Thoracic aorta (tissue), 2 donors: ENCODE measurements around the gene DSTYK. TPM values are rescaled to one million over a fixed set of nuclear protein-coding genes. Genes with fewer than 3 reads are reported as not detected.
A peak's percentile ranks its signal among the peaks of the same experiment; 100 is the strongest.

Source experiments
- ATAC-seq: fragments of 150-250 bp; one replicate; pipeline ENCODE4 v1.8.0; 2017; ENCODE audit warnings: low read depth; ENCODE audit not compliant: insufficient number of reproducible peaks, low FRiP score
- DNase-seq: peaks from one replicate; pipeline ENCODE4 v3.0.0-alpha.2; 2020; ENCODE audit warnings: low spot score
- H3K27ac ChIP-seq, 2 donors: fragments of 200-600 bp; sonication (generic); 1 replicate in 1 of 2; 2 replicates in 1 of 2; pipeline ENCODE4 v1.5.1; 2016; ENCODE audit warnings: mild to moderate bottlenecking in 2 of 2, moderate library complexity in 2 of 2
- H3K27me3 ChIP-seq: fragments of 200-600 bp; sonication (generic); replicated peaks from 2 replicates; pipeline ENCODE4 v1.6.0; 2016; ENCODE audit warnings: mild to moderate bottlenecking; ENCODE audit not compliant: insufficient read depth
- H3K36me3 ChIP-seq: fragments of 200-600 bp; sonication (generic); one replicate; pipeline ENCODE4 v1.5.1; 2016
- H3K4me1 ChIP-seq, 2 donors: fragments of 200-600 bp; sonication (generic); 1 replicate in 1 of 2; 2 replicates in 1 of 2; pipeline versions ENCODE4 v1.5.1 to v1.6.0; 2016; ENCODE audit warnings: low read depth in 2 of 2, mild to moderate bottlenecking in 1 of 2; ENCODE audit not compliant: control insufficient read depth in 1 of 2
- H3K4me3 ChIP-seq: fragments of 200-600 bp; sonication (generic); 2 replicates; pipeline ENCODE4 v1.5.1; 2016; ENCODE audit warnings: mild to moderate bottlenecking
- H3K9me3 ChIP-seq: fragments of 200-600 bp; sonication (generic); 2 replicates; pipeline ENCODE4 v1.5.1; 2016
- CTCF ChIP-seq: fragments of 200-600 bp; sonication (generic); IDR thresholded peaks from one replicate; pipeline ENCODE4 v1.5.1; 2019; ENCODE audit warnings: antibody characterized with exemption
- total RNA-seq, 2 donors: library from RNA; depleted of rRNA; stranded (reverse); fragments of >200 nt; gene quantifications; one replicate each; pipeline versions ENCODE4 v1.1.0 to v1.2.3, GENCODE V29; 2016

DSTYK gene
- total RNA-seq, 2 donors from 2014 or later: 12.9 to 14.4 TPM

GRCh38 chr1:205229916-205230700 is 18.6 kb upstream of the DSTYK start:
- no peak for ATAC-seq
- no peaks in the 10 kb centered on the region for H3K9me3 ChIP-seq
- H3K4me3 ChIP-seq: peak overlapping the region; percentile 83
- H3K4me1 ChIP-seq: peaks cover 11 to 22% of the 10 kb centered on the region in 2 donors
- DNase-seq: no peak
- no peak for TF ChIP-seq CTCF
- no peak overlapping the region for H3K27ac ChIP-seq
- no peaks in the 10 kb centered on the region for H3K27me3 ChIP-seq
- H3K36me3 ChIP-seq: no peaks in the 10 kb centered on the region

DNA sequence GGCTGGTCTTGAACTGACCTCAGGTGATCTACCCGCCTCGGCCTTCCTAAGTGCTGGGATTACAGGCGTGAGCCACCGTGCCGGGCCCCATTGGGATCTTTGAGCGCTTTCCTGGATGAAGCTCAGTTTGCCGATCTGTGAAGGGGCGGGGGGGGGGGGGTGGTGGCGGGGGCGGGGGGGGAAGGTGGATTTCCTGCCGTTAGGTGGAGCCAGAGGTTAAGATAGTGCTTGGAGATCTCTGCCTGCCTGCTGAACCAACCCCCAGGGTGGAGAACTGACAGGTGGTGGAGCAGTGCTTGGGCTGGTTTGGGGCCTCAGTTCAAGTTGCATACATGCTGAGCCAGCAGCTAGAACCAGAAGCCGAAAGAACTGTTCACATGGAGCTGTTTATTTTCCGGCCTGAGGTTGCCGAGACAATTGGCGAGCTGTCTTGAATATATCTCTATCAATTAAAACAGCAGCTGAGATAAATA is 17.9 kb upstream of the DSTYK start:
- Histone ChIP-seq H3K4me1 (peaks cover 11 to 16% of the 10 kb centered on the region in 2 donors), H3K27me3 (no peaks in the 10 kb centered on the region), H3K9me3 (no peaks in the 10 kb centered on the region), H3K4me3 (peak overlapping the region; percentile 83), H3K27ac (no peak overlapping the region), H3K36me3 (no peaks in the 10 kb centered on the region)
- ATAC-seq (no peak), DNase-seq (no peak)
- no peak for TF ChIP-seq CTCF

DNA sequence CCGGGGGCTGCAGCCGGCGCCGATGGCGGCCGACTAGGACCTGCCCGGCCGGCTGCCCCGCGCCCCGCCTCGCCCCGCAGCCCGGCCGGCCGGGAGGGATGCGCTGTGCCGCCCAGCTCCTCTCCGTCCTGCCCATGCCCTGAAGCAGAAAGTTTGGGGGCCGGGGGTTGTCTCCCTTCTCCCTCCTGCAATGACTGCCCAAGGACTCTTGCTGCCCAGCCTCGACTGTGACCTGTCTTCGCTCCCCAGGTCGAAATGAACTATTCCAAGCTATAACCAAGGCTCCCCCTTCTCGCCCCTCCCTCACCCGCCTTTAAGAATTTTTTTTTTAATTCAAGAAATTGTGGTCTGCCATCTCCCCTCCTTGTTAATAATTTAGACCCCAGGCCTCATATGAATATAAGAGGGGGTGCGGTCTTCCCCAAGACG is 16.6 kb upstream of the DSTYK start:
- no peaks in the 10 kb centered on the region for H3K36me3 ChIP-seq

DNA sequence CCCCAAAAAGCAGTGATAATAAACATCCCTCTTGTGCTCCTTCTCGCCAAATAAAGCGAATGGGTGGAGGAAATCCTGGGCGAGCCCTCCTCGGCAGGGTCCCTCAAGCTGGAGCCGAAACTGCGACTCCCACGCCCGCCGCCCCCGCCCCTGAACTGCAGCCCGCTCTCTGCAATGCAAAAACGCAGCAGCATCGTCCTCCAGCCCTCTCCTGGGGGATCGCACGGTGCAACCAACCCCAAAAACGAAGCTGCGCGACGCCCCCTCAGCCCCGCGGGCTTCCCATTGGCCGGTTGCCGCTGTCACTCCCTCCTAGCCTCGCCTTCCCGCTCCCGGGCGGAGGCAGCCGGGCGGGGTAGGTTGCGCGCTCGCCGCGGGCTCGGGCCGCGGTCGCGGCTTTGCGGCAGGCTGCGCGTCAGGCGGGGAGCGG is 16.1 kb upstream of the DSTYK start, which contains the start of gene TMCC2:
Gene TMCC2, plus strand, starts transcription at position 363 of the 430 bp plus-strand sequence. CDS start 619 bp downstream, outside the sequence.
- peak; percentile 72 for ATAC-seq
- Histone ChIP-seq H3K4me1 (peaks cover 11 to 16% of the 10 kb centered on the region in 2 donors), H3K27ac (no peak within 1 kb of the TSS), H3K4me3 (peak within 1 kb of the TSS; percentile 85), H3K9me3 (no peaks in the 10 kb centered on the region), H3K27me3 (no peaks in the 10 kb centered on the region), H3K36me3 (no peaks in the 10 kb centered on the region)
- DNase-seq: peak; percentile 52
- TF ChIP-seq CTCF: no peak

More for the DNA sequence above, 16.6 kb upstream of the DSTYK start:
- TF ChIP-seq CTCF: no peak
- Histone ChIP-seq H3K9me3 (no peaks in the 10 kb centered on the region), H3K4me1 (peaks cover 11 to 16% of the 10 kb centered on the region in 2 donors), H3K27me3 (no peaks in the 10 kb centered on the region), H3K27ac (no peak overlapping the region), H3K4me3 (peak overlapping the region; percentile 83)
- ATAC-seq: no peak
- DNase-seq: no peak

DNA sequence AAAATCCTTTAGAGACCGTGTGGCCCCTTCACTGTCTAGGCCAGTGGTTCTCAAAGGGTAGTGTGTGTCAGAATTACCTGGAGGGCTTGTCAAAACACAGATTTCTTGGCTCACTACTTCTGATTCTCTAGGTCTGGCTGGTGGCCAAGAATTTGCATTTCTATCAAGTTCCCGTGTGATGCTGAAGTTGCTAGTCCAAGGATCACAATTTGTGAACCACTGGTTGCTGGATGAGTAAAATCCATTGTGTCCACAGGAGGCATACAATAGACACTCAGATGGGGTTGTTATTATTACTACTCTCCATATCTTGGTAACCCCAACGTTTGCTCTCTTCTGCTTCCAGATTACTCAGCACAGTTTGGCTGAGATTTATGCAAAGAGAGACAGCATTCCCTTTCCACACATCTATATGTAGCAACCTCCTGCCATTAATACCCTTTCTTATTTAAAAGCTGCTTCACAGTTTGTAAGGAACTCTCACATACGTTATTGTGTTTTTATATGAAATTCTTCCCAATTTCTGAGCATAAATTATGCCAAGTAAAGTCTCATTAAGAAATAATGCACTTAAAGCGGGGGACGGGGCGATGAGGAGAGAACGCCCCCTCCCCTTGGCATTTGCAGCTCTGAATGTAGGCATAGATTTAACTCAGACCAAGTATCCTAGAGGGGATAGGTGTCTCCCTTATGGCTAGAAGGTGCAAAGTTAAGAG is 15.5 kb upstream of the DSTYK start:
- TF ChIP-seq CTCF: no peak
- H3K4me1 ChIP-seq: peaks cover 11 to 16% of the 10 kb centered on the region in 2 donors
- H3K36me3 ChIP-seq: no peaks in the 10 kb centered on the region
- peak overlapping the region; percentile 85 for H3K4me3 ChIP-seq
- H3K27me3 ChIP-seq: no peaks in the 10 kb centered on the region
- no peak overlapping the region for H3K27ac ChIP-seq
- no peak for DNase-seq
- ATAC-seq: no peak
- no peaks in the 10 kb centered on the region for H3K9me3 ChIP-seq
